ENCODE results near the gene PACS1.

GRCh38 chr11:66067640-66068039, 2.4 kb upstream of the PACS1 start:
- no peak for TF ChIP-seq POLR2A (IDR thresholded peaks at IDR 0.05; ENCODE audit: low read depth, low read length)
- no peak for TF ChIP-seq TAF1 (IDR thresholded peaks at IDR 0.05; ENCODE audit: low read depth, low read length)

Measured in GM12891 (cell line).